ENCODE results near the gene MAP2K1.

DNA sequence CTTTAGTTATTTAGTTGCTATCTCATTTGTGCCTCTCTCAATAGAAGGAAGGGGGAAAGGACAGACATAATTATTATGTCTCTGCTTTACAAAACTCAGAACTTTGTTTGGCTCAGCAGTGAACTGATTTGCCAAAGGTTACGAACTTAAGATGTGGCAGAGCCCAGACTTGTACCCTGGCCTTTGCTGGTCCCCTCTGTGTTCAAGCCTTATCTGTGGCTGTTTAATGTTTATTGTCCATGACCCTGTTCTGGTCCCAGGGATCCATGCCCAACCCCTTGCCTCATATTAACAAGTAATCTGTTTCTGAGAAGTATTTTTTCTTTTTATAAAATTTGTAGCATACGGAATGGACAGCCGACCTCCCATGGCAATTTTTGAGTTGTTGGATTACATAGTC, 100.2 kb downstream of the MAP2K1 start:
- TF ChIP-seq CTCF (IDR thresholded peaks at IDR 0.05; ENCODE audit: low read depth, low read length, poor library complexity, severe bottlenecking) (no peak), EZH2phosphoT487 (IDR thresholded peaks at IDR 0.05; ENCODE audit: borderline replicate concordance, low read length) (no peak)
